Keratinocyte (primary cell): ENCODE results near the gene DMAC2. TPM values are rescaled to one million over a fixed set of nuclear protein-coding genes. Genes with fewer than 3 reads are reported as not detected.

Source experiments
- DNase-seq: peaks from one replicate; pipeline ENCODE4 v3.0.0-alpha.2; 2011; ENCODE audit warnings: low read depth, missing footprints, low spot score
- FAIRE-seq: peaks from 2 replicates; lab custom pipeline; 2011; peaks lifted over from hg19 to GRCh38; lab: Jason Lieb, UNC
- H2AFZ ChIP-seq: 2 replicates; pipeline ENCODE4 v1.6.0; 2012; ENCODE audit warnings: low read length, control low read depth, inconsistent platforms; ENCODE audit not compliant: control insufficient read depth
- H3K27ac ChIP-seq: 2 replicates; pipeline ENCODE4 v1.5.1; 2011; ENCODE audit warnings: low read length; ENCODE audit not compliant: control insufficient read depth, insufficient read depth
- H3K27me3 ChIP-seq: 3 replicates; pipeline ENCODE4 v1.6.0; 2011; ENCODE audit warnings: low read length; ENCODE audit not compliant: control insufficient read depth, insufficient read depth; ENCODE audit errors: extremely low read depth
- H3K36me3 ChIP-seq, 2 experiments: 2 replicates in 1 of 2; 3 replicates in 1 of 2; pipeline ENCODE4 v1.5.1; 2011; ENCODE audit warnings: low read length in 2 of 2, mild to moderate bottlenecking in 1 of 2; ENCODE audit not compliant: control insufficient read depth in 2 of 2, insufficient read depth in 2 of 2; ENCODE audit errors: extremely low read depth in 1 of 2
- H3K4me1 ChIP-seq: 3 replicates; pipeline ENCODE4 v1.5.1; 2011; ENCODE audit warnings: low read length; ENCODE audit not compliant: control insufficient read depth, insufficient read depth; ENCODE audit errors: extremely low read depth
- H3K4me2 ChIP-seq: 3 replicates; pipeline ENCODE4 v1.6.0; 2011; ENCODE audit warnings: low read depth, low read length; ENCODE audit not compliant: control insufficient read depth, insufficient read depth; ENCODE audit errors: extremely low read depth
- H3K4me3 ChIP-seq, 3 experiments: fragments of 200-600 bp in 1 of 3; sonication (generic) in 1 of 3; 2 replicates in 2 of 3; 3 replicates in 1 of 3; pipeline ENCODE4 v1.5.1; 2011 to 2016; ENCODE audit warnings: low read length in 3 of 3, mild to moderate bottlenecking in 3 of 3, control low read depth in 2 of 3, inconsistent platforms in 1 of 3, low read depth in 1 of 3, mixed read lengths in 1 of 3, mixed run types in 1 of 3, moderate library complexity in 1 of 3; ENCODE audit not compliant: control insufficient read depth in 2 of 3, insufficient read depth in 2 of 3; ENCODE audit errors: extremely low read depth in 1 of 3
- H3K79me2 ChIP-seq: 2 replicates; pipeline ENCODE4 v1.6.0; 2012; ENCODE audit warnings: low read length; ENCODE audit not compliant: control insufficient read depth, insufficient read depth
- H3K9ac ChIP-seq: 3 replicates; pipeline ENCODE4 v1.6.0; 2011; ENCODE audit warnings: low read length; ENCODE audit not compliant: control insufficient read depth, insufficient read depth; ENCODE audit errors: extremely low read depth
- H3K9me1 ChIP-seq: 3 replicates; pipeline ENCODE4 v1.6.0; 2011; ENCODE audit warnings: low read length; ENCODE audit not compliant: control insufficient read depth, insufficient read depth; ENCODE audit errors: extremely low read depth
- H3K9me3 ChIP-seq: 2 replicates; pipeline ENCODE4 v1.5.1; 2012; ENCODE audit warnings: low read depth, low read length; ENCODE audit not compliant: control insufficient read depth
- H4K20me1 ChIP-seq: 3 replicates; pipeline ENCODE4 v1.6.0; 2011; ENCODE audit warnings: low read length; ENCODE audit not compliant: control insufficient read depth, insufficient read depth; ENCODE audit errors: extremely low read depth
- CTCF ChIP-seq, 3 experiments: IDR thresholded peaks in 1 of 3; conservative IDR thresholded peaks in 1 of 3; optimal IDR thresholded peaks in 1 of 3; 2 replicates in 2 of 3; 3 replicates in 1 of 3; pipeline versions ENCODE3 to v1.5.1; 2011; ENCODE audit warnings: low read length in 3 of 3, mild to moderate bottlenecking in 3 of 3, moderate library complexity in 2 of 3, control low read depth in 1 of 3, inconsistent platforms in 1 of 3; ENCODE audit not compliant: insufficient read depth in 2 of 3; ENCODE audit errors: extremely low read depth in 1 of 3
- EZH2 ChIP-seq: IDR thresholded peaks from one replicate; pipeline ENCODE4 v1.6.1; 2012; ENCODE audit warnings: inconsistent platforms, mild to moderate bottlenecking, low read length, moderate library complexity
- dilution Hi-C: fragments of 300-500 bp; cut with MboI; formaldehyde crosslinking; loops from one replicate; pipeline ENCODE4 v1.7.0; 2020; ENCODE audit warnings: low sequenced_read_pairs; ENCODE audit not compliant: extremely low pct_ligation_motif_present
- polyA plus RNA-seq, 5 experiments: library from polyadenylated mRNA; depleted of rRNA in 3 of 5; stranded (reverse) in 3 of 5; stranded (forward) in 1 of 5; unstranded in 1 of 5; fragments of >200 nt; gene quantifications; 1 replicate in 1 of 5; 2 replicates in 3 of 5; 3 replicates in 1 of 5; pipeline versions ENCODE4 v1.2.1 to v1.2.3, GENCODE V29; 2011 to 2012; ENCODE audit warnings: missing spikeins in 2 of 5, low read depth in 1 of 5, low replicate concordance in 1 of 5

The DMAC2 gene
- polyA plus RNA-seq, 1 donor (not counting 4 experiments of a cell fraction or from before 2014, with no cell fraction given) = 45.3 TPM

GRCh38 chr19:41402010-41402409 lies 37.7 kb downstream of the DMAC2 start:
- Histone ChIP-seq H3K4me3 (no peak overlapping the region), H3K9ac (no peak overlapping the region), H2AFZ (no peak overlapping the region), H3K9me1 (no peaks in the 10 kb centered on the region), H3K36me3 (peaks cover 0 to 3% of the 10 kb centered on the region in 2 experiments), H3K79me2 (peaks cover 15% of the 10 kb centered on the region), H3K9me3 (no peaks in the 10 kb centered on the region), H3K27me3 (no peaks in the 10 kb centered on the region), H4K20me1 (no peaks in the 10 kb centered on the region), H3K4me2 (no peak overlapping the region), H3K27ac (no peak overlapping the region), H3K4me1 (peaks cover 11% of the 10 kb centered on the region)
- dilution Hi-C loops = no loop called here
- no peak for FAIRE-seq
- DNase-seq = no peak
- TF ChIP-seq CTCF (optimal IDR thresholded peaks at IDR 0.05 in 1 of 3, IDR thresholded peaks at IDR 0.05 in 1 of 3, conservative IDR thresholded peaks at IDR 0.05 in 1 of 3; ENCODE audit: extremely low read depth in 1 of 3, insufficient read depth in 2 of 3, low read length in 3 of 3) = no peak
- no peak for TF ChIP-seq EZH2

DNA sequence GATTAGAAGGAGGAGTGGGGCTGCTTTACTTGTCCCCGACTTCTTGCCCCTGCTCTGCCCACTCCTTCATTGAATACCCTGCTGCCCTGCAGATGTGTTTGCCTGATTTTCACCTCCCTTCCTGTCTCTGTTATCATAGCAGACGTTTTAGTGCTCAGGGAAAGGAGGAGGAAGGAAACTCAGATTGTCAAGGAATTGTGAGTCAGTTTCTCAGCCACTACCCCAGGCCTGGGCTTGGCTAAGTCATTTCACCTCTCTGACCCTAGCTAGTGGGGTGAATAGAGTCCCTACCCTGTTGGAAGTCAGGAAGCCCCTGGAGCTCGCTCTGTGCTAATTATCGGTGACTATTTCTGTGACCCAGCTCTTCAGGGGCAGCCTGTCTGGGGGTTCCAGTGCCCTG lies 38.2 kb downstream of the DMAC2 start:
- no peak overlapping the region for H3K9ac ChIP-seq
- peaks cover 0 to 3% of the 10 kb centered on the region in 2 experiments for H3K36me3 ChIP-seq
- H3K9me1 ChIP-seq = no peaks in the 10 kb centered on the region
- no peak overlapping the region for H3K27ac ChIP-seq
- peaks cover 19% of the 10 kb centered on the region for H3K79me2 ChIP-seq
- peaks cover 13% of the 10 kb centered on the region for H3K4me1 ChIP-seq
- dilution Hi-C loops = no loop called here
- no peak for FAIRE-seq
- no peaks in the 10 kb centered on the region for H3K9me3 ChIP-seq
- no peak overlapping the region for H3K4me3 ChIP-seq
- DNase-seq = no peak
- H3K4me2 ChIP-seq = no peak overlapping the region
- no peaks in the 10 kb centered on the region for H3K27me3 ChIP-seq
- H2AFZ ChIP-seq = no peak overlapping the region
- TF ChIP-seq EZH2 (no peak), CTCF (optimal IDR thresholded peaks at IDR 0.05 in 1 of 3, IDR thresholded peaks at IDR 0.05 in 1 of 3, conservative IDR thresholded peaks at IDR 0.05 in 1 of 3; ENCODE audit: extremely low read depth in 1 of 3, insufficient read depth in 2 of 3, low read length in 3 of 3) (no peak)
- no peaks in the 10 kb centered on the region for H4K20me1 ChIP-seq
